GM23338 (cell line): Measurements from ENCODE around the gene SCFD2.

Experiments
- CREB1 ChIP-seq: fragments of 250-450 bp; sonication (Bioruptor Pico); IDR thresholded peaks from 2 replicates; pipeline ENCODE4 v1.5.0; 2020; ENCODE audit warnings: low read depth, mild to moderate bottlenecking, moderate library complexity
- CTCF ChIP-seq, 2 experiments: fragments of 200-600 bp in 1 of 2; sonication (generic) in 1 of 2; conservative IDR thresholded peaks; 2 replicates each; pipeline versions ENCODE4 v1.5.1 to v1.6.1; 2016 to 2017; ENCODE audit warnings: antibody characterized with exemption in 2 of 2, low read depth in 2 of 2, mild to moderate bottlenecking in 2 of 2, moderate library complexity in 1 of 2
- EZH2 ChIP-seq: fragments of 200-600 bp; sonication (generic); IDR thresholded peaks from one replicate; pipeline ENCODE4 v1.8.0; 2017; ENCODE audit warnings: antibody characterized with exemption, mild to moderate bottlenecking, low read depth; ENCODE audit not compliant: unreplicated experiment
- EZH2phosphoT487 ChIP-seq: fragments of 200-600 bp; sonication (generic); IDR thresholded peaks from one replicate; pipeline ENCODE4 v1.8.1; 2018; ENCODE audit warnings: antibody characterized with exemption; ENCODE audit not compliant: unreplicated experiment
- JUNB ChIP-seq: IDR thresholded peaks from one replicate; pipeline ENCODE4 v1.6.1; 2016; ENCODE audit warnings: antibody characterized with exemption; ENCODE audit not compliant: unreplicated experiment
- POLR2AphosphoS5 ChIP-seq: IDR thresholded peaks from 2 replicates; pipeline ENCODE4 v1.6.1; 2016; ENCODE audit warnings: antibody characterized with exemption, low read depth
- REST ChIP-seq: IDR thresholded peaks from one replicate; pipeline ENCODE4 v1.6.1; 2018; ENCODE audit warnings: antibody characterized with exemption; ENCODE audit not compliant: unreplicated experiment
- STAT1 ChIP-seq: IDR thresholded peaks from one replicate; pipeline ENCODE4 v1.6.1; 2016; ENCODE audit warnings: antibody characterized with exemption; ENCODE audit not compliant: unreplicated experiment
- TF ChIP-seq, protein P1 (sequence below): IDR thresholded peaks from 2 replicates; pipeline ENCODE4 v1.6.1; 2016; ENCODE audit warnings: antibody characterized with exemption

- TF ChIP-seq REST (no peak), CTCF (conservative IDR thresholded peaks at IDR 0.05; ENCODE audit: low read depth in 2 of 2) (no peak), EZH2phosphoT487 (no peak), EZH2 (no peak), JUNB (no peak), POLR2AphosphoS5 (no peak), STAT1 (no peak), CREB1 (CRISPR knock-in tag) (no peak)
- TF ChIP-seq, protein P1, sequence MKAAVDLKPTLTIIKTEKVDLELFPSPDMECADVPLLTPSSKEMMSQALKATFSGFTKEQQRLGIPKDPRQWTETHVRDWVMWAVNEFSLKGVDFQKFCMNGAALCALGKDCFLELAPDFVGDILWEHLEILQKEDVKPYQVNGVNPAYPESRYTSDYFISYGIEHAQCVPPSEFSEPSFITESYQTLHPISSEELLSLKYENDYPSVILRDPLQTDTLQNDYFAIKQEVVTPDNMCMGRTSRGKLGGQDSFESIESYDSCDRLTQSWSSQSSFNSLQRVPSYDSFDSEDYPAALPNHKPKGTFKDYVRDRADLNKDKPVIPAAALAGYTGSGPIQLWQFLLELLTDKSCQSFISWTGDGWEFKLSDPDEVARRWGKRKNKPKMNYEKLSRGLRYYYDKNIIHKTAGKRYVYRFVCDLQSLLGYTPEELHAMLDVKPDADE: no peak
These were observed 542.2 kb downstream of the SCFD2 start for GRCh38 chr4:52823702-52824092.
